ENCODE data around the gene SLC22A13.
"Not testable (repeated sequence)": the region's sequence is repeated elsewhere in the genome, so short reads cannot be mapped to it uniquely, and the experiment has no call there.

Gene SLC22A13, protein sequence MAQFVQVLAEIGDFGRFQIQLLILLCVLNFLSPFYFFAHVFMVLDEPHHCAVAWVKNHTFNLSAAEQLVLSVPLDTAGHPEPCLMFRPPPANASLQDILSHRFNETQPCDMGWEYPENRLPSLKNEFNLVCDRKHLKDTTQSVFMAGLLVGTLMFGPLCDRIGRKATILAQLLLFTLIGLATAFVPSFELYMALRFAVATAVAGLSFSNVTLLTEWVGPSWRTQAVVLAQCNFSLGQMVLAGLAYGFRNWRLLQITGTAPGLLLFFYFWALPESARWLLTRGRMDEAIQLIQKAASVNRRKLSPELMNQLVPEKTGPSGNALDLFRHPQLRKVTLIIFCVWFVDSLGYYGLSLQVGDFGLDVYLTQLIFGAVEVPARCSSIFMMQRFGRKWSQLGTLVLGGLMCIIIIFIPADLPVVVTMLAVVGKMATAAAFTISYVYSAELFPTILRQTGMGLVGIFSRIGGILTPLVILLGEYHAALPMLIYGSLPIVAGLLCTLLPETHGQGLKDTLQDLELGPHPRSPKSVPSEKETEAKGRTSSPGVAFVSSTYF

DNA sequence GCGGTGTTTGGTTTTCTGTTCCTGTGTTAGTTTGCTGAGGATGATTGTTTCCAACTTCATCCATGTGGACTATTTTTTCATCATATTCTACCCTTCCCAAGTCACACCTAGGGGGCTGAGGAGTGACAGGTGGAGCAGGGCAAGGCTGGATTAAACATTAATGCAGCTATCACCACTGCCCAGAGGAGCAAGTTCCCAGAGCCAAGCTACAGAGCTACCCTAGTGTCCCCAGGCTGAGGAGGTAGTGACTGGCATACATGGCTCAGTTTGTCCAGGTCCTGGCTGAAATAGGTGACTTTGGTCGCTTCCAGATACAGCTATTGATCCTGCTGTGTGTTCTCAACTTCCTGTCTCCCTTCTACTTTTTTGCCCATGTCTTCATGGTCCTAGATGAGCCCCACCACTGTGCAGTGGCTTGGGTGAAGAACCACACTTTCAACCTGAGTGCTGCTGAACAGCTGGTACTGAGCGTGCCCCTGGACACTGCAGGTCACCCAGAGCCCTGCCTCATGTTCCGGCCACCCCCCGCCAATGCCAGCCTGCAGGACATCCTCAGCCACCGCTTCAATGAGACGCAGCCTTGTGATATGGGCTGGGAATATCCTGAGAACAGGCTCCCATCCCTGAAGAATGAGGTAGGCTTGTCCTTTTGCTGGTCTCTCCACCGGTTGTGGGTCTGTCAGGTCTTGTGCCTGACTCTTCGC, at the start of gene SLC22A13:
Gene SLC22A13 (plus strand): TSS at position 209 of the 704 bp plus-strand sequence. CDS start 49 bp downstream, at position 258.
- no peak for DNase-seq

DNA sequence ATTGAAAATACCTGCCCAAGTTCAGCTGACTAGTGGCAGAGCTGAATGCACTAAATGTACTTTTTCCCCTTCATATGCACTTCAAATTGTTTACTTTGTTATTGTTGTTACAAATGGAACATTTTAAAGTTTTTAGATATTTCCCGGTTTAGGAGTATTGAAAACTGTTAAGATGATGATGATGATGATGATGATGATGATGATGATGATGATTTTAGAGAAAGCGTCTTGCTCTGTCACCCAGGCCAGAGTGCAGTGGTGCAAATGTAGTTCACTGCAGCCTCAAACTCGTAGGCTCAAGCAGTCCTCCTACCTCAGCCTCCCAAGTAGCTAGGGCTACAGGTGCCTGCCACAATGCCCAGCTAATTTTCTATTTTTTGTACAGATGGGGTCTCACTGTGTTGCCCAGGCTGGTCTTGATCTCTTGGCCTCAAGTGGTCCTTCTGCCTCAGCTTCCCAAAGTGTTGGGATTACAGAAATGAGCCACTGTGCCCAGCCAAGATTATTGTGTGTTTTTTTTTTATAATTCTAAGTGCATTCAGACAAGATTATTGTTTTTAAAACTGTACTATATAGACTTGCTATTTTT, 45.9 kb upstream of the SLC22A13 start:
- DNase-seq = no peak

DNA sequence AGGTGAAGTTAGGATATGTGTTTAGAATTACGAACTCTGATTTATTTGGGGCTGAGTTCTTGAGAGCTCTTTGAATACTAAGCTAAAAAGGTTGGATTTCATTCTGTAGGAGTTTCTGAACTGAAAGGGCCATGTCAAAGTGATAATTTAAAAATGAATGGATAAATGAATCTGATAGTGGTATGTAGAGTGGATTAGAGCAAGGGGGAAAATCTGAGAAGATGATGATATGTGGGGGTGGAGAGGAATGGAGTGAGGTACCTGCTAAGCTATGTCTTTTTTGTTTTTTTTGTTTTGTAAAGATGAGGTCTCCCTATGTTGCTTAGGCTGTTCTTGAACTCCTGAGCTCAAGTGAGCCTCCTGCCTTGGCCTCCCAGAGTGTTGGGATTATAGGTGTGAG, 44.6 kb upstream of the SLC22A13 start:
- no peak for DNase-seq

- no peak for DNase-seq
Observed at GRCh38 chr3:38222032-38222634, 43.5 kb upstream of the SLC22A13 start.

DNA sequence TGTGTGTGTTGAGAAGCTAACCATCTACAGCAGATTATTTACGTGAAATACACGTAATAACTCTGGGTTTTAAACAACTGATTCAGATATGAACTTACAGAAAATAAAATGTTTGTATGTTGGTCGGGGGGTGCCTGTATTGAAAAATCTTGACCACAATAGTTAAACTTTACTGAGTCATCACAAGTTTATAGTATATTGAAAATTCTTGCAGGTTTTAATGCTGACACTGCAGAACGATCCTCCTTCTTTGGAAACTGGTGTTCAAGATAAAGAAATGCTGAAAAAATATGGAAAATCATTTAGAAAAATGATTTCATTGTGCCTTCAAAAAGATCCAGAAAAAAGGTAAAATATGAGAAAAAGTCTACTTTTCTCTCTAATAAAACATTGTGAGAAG, 41.3 kb upstream of the SLC22A13 start:
- DNase-seq = no peak

- DNase-seq = no peak
Observed at GRCh38 chr3:38226273-38226672, 39.3 kb upstream of the SLC22A13 start.

DNA sequence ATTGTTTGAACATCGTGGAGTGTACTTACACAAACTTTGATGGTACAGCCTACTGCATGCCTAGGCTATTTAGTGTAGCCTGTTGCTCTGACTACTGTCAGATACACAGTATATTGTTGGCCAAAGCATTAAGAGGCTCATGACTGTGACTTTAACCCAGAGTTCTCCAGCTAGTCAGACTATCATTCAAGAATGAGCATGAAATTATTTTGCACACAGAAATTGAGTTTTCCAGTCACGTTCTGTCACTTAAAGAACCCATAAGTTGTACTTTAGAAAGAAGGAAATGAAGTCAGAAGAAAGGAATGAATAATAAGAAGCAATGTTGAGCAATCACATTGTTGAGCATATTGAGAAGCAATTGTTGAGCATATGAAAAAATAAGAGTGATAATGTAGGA, 37.6 kb upstream of the SLC22A13 start:
- no peak for DNase-seq

DNA sequence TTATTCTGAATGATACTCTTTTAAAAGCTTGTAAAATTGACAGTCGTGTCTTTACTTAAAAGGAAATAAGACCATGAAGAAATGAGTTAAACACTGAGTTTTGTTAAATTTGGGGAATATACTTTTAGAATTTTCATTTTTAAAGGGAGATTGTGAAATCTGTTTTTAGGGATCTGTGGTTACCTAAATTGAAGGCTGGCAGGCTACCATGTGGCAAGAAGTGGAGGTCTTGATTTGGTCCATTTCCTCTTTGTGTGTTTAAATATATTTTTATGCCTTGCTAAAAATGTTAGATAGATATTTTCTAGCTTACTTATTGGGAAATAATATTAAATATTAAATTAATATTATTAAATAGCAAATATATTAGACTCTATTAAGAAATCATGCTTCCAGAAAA, 36.6 kb upstream of the SLC22A13 start:
- no peak for DNase-seq

DNA sequence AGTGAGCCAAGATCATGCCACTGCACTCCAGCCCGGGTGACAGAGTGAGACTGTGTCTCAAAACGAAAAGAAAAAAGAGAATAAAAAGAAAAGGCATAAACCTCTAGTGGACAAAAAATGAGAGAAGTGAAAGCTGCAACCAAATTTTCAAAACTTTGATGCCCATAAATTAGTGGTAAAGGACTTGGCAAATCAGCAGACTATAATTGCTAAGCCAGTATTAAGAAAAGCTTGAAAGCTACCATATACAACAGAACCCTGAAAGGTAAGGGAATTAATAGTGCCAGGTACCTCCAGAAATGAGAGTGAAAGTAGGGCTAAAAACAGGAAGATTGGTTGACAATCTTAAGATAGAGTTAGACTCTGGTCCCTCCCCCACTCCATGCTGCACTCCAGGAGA, 32.9 kb upstream of the SLC22A13 start:
- DNase-seq = no peak

DNA sequence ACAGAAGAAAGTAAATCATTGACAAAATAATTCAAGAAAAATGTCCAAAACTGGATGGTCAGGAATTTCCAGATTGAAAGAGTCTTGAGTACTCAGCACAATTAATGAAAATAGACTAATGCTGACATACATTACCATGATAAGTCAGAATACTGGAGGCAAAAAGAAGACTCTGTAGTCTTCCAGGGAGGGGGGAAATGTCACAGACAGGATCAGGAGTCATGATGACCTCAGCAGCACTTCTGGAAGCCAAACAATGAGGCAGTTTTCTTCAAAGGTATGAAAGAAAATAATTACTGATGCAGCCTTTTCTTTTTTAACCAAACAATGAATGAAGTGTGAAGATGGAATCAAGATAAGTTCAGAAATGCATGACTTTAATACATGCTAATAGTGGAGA, 30.1 kb upstream of the SLC22A13 start:
- no peak for DNase-seq

DNA sequence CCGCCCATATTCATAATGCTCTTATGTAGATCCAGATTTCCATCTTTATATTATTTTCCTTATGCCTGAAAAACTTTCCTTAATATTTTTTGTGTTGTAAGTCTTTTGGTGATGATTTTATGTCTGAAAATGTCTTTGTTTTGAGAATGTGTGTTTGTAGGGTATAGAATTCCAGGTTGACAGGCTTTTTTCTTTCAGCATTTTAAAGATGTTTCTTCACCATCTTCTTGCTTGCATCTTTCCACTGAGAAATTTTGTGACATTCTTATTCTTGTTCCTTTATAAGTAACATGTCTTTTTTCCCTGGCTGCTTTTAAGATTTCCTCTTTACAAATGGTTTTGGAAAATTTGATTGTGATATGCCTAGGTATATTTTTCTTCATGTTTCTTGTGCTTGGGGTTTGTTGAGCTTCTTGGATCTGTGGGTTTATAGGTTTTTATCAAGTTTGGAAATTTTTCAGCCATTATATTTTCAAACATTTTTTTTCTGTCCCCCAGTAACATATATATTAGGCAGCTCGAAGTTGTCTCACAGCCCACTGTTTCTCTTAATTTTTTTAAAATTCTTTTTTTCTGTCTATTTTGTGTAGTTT, 27.1 kb upstream of the SLC22A13 start:
- no peak for DNase-seq

DNA sequence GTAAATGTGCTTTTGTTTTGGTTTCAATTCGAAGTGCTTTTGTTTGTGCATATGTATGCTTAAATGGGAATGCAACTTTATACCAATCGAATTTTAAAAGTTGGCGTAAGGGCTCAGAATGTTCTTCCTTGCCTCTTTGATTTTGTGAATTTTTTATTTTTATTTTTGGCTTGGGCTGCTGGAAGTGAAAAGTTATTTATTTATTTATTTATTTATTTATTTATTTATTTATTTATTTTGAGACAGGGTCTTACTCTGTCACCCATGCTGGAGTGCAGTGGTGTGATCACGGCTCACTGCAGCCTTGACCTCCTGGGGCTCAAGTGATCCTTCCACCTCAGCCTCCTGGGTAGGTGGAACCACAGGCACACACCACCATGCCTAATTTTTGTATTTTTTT, 22.8 kb upstream of the SLC22A13 start:
- DNase-seq = not testable (repeated sequence)

DNA sequence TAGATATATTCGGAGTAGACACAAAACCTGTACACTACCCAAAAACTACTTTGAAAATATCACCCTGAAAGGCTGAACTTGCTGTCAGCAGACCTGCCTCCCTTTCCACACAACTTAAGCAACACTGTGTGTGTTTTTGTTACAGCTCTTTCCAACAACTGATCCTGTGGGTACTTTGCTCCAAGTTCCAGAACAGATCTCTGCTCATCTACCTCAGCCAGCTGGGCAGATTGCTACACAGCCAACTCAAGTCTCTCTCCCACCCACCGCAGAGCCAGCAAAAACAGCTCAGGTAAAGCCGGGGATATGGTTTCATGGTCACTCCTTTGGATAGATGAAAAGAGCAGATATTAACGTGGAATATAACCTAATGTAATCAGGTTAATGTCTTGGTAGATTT, 19.7 kb upstream of the SLC22A13 start:
- DNase-seq = no peak

DNA sequence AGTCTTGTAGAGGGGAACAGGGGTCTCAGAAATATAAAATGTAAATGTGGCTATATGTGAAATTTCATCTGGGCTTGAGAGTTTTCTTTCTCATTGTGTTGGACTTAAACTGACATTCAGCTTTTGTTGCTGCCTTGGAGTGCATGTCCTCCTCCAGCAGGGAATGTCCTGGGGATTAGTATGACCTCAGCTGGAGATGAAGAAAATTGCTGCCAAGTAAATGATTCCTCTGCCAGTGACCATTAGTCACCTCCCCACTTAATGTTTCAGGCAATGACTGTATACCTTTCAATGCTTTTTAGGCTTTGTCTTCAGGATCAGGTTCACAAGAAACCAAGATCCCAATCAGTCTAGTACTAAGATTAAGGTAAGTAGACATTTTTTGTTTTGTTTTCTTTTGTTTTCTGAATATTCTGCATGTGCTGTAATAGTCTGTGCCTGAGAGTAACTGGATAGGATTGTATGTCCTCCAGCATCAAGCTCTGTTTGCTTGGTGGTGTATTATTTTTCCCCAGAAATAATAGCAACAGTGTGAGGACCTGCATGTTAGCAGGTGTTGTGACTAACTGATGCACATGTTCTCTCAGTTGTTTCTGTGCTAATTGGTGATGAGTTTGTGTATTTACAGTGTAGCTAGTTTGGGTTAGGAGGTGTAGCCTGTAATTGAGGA, 18.1 kb upstream of the SLC22A13 start:
- DNase-seq = peak; percentile 7

- DNase-seq = no peak
Observed at GRCh38 chr3:38250198-38250597, 15.4 kb upstream of the SLC22A13 start.

- no peak for DNase-seq
Observed at GRCh38 chr3:38251197-38251596, 14.4 kb upstream of the SLC22A13 start.

- no peak for DNase-seq
Observed at GRCh38 chr3:38253704-38254103, 11.9 kb upstream of the SLC22A13 start.

DNA sequence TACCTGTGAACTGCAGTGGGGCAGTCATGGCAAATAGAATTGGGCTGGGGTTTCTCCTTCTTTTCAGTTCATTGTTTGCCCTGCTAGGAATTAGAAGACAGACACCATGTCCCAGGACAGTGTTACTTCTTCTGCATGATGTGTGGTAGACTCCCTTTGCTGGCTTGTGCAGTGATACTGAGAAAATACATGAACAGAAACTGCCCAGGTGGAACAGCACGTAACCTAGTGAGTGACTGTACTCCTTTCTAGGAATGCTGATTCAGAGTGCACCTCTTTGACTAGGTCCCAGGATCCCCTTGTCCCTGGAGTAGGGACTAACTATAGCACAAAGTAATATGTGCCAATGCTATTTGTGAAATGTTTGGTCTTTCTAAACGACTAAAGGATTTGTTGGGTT, 10.7 kb upstream of the SLC22A13 start:
- no peak for DNase-seq

- DNase-seq = no peak
Observed at GRCh38 chr3:38255627-38256026, 10.0 kb upstream of the SLC22A13 start.

GRCh38 chr3:38257583-38257982, 8.0 kb upstream of the SLC22A13 start:
- DNase-seq = no peak

DNA sequence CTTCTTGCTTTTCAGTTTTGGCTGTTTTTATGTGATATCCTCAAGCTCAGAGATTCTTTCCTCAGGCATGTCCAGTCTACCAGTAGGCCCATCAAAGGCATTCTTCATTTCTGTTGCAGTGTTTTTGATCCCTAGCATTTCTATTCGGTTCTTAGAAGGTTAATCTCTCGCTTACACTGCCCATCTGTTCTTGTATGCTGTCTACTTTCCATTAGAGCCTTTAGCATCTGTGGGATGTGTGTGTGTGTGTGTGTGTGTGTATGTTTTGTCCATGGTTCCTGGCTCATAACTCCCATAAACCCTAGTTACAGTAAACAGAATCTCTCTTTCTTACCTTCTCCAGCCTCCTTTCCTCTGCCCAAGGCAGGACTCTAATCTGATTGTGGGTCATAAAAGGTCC, 5.1 kb upstream of the SLC22A13 start:
- no peak for DNase-seq

DNA sequence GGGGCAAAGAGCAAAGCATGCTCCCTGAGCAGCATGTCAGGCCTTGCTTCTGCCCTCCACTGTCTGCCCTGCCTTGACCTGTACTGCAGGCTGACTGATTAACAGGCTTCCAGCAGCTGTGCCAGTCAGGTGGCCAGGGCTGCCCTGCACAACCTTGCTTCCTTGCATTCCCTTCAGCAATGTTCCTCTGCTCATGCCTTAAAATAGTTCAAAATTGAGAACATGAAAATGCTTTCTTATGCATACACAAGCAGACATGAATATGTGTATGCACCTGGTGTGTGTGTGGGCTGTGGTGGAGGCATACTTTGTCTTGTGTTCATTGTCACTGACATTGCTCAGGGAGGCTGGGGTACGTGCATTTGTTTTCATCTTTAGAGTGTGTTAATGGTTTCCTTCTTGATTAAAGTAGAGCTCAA, 1.2 kb upstream of the SLC22A13 start:
- DNase-seq = no peak

Measured in GOT3 (cell line).